ENCODE data around the gene TBC1D13. TPM values are rescaled to one million over a fixed set of nuclear protein-coding genes. Genes with fewer than 3 reads are reported as not detected.

The TBC1D13 gene
- total and polyA plus RNA-seq, 2 of the 13 experiments (the other 11 are each of a cell fraction or from before 2014, with no cell fraction given) = 17.9 to 19.7 TPM

GRCh38 chr9:128762671-128763449 lies 24.2 kb upstream of the TBC1D13 start (continued):
- TF ChIP-seq PAXIP1 (CRISPR knock-in tag; conservative IDR thresholded peaks at IDR 0.05) (peak; percentile 81), TBX3 (IDR thresholded peaks at IDR 0.05; ENCODE audit: borderline replicate concordance) (no peak), HNRNPL (IDR thresholded peaks at IDR 0.05; ENCODE audit: low read depth, low read length) (0 out of 2 replicates have a peak, but pooled peaks have one; percentile 32), ZNF501 (CRISPR knock-in tag; IDR thresholded peaks at IDR 0.05) (peak; percentile 42; the same call in 1 of the 2 replicates), TCF12 (IDR thresholded peaks at IDR 0.05) (no peak), TCF12 (CRISPR knock-in tag; IDR thresholded peaks at IDR 0.05) (no peak), PHF8 (CRISPR knock-in tag; IDR thresholded peaks at IDR 0.05) (0 out of 2 replicates have a peak, but pooled peaks have one; percentile 23), ZNF292 (CRISPR knock-in tag; IDR thresholded peaks at IDR 0.05; ENCODE audit: borderline replicate concordance, low read depth) (0 out of 2 replicates have a peak, but pooled peaks have one; percentile 29), ZNF713 (CRISPR knock-in tag; IDR thresholded peaks at IDR 0.05) (no peak), ZNF512 (CRISPR knock-in tag; IDR thresholded peaks at IDR 0.05) (0 out of 2 replicates have a peak, but pooled peaks have one; percentile 49), ZFX (CRISPR knock-in tag; IDR thresholded peaks at IDR 0.05; ENCODE audit: low read depth) (peak; percentile 17; the same call in 1 of the 2 replicates), ZNF614 (CRISPR knock-in tag; IDR thresholded peaks at IDR 0.05; ENCODE audit: borderline replicate concordance) (0 out of 2 replicates have a peak, but pooled peaks have one; percentile 19), ZNF235 (CRISPR knock-in tag; IDR thresholded peaks at IDR 0.05; ENCODE audit: borderline replicate concordance) (no peak), PLSCR1 (CRISPR knock-in tag; IDR thresholded peaks at IDR 0.05; ENCODE audit: borderline replicate concordance) (no peak), THYN1 (CRISPR knock-in tag; IDR thresholded peaks at IDR 0.05; ENCODE audit: borderline replicate concordance, low read depth) (no peak), MED8 (CRISPR knock-in tag; IDR thresholded peaks at IDR 0.05; ENCODE audit: insufficient replicate concordance) (no peak), ZIK1 (CRISPR knock-in tag; IDR thresholded peaks at IDR 0.05; ENCODE audit: borderline replicate concordance, low read depth) (no peak), MAFG (CRISPR knock-in tag; IDR thresholded peaks at IDR 0.05) (peak; percentile 43; the same call in 1 of the 2 replicates), ZNF281 (CRISPR knock-in tag; IDR thresholded peaks at IDR 0.05; ENCODE audit: borderline replicate concordance) (peak; percentile 19; the same call in 1 of the 2 replicates)
